Midbrain (tissue), 1 donor: ENCODE measurements around the gene BTBD1.

Experiments
- DNase-seq: peaks from one replicate; lab custom pipeline; 2025; lab: John Stamatoyannopoulos, UW

BTBD1 gene

DNA sequence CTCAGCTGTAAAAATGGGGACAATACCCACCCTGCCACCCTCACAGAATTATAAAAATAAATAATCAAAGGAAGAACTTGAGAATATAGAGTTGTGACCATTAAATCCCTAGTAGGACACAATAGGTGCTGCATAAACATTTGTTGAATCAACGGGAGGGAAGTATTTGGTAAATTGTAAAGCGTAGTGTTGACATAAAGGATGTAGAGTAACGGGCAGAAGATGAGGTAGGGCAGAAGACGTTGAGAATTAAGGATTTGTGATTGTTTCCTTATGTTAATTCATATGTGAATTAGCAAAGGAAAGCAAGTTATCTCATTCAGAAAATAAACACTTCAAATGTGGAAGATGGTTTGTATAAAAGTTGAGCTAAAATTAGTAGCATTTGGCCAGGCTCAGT lies 73.9 kb downstream of the BTBD1 start:
- DNase-seq: no peak

DNA sequence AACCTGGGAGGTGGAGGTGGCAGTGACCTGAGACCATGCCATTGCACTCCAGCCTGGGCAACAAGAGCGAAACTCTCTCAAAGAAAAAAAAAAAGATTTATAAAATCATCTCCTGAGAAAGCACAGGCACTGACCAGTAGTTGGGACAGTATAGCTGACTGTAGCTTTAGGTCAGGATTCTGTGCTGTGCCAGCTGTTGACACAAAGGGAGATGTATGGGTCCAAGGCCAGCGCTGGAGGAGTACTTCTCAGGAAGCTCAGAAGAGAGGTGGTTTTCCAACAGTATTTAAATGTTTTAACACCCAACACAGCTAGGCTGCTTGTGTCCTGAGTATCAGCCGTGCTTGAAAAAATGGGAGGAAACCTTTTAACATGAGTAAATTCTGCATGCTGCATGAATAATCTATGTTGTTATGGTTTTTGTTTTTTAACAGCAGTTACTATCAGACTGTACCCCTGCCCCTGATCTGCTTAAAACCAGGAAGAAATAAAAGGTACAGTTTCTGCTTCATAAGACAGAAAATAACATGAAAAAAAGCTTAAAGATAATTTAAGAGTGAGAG lies 74.5 kb downstream of the BTBD1 start:
- no peak for DNase-seq

DNA sequence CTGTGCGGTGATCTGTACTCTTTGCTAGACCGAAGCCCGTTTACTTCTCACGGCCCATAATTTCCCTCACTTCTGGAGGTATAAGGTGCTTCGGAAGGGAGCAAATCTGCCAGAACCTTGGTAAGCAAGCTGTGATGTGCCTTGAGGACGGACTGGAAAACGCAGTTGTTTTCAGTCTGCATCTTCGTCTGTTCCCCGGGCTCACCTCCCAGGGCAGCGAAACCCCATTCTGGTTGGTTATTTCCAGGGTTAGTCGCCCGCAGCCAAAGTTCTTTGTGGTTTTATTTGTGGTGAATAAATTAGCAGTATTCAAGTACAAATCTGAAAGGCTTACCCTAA lies 80.6 kb downstream of the BTBD1 start:
- no peak for DNase-seq

DNA sequence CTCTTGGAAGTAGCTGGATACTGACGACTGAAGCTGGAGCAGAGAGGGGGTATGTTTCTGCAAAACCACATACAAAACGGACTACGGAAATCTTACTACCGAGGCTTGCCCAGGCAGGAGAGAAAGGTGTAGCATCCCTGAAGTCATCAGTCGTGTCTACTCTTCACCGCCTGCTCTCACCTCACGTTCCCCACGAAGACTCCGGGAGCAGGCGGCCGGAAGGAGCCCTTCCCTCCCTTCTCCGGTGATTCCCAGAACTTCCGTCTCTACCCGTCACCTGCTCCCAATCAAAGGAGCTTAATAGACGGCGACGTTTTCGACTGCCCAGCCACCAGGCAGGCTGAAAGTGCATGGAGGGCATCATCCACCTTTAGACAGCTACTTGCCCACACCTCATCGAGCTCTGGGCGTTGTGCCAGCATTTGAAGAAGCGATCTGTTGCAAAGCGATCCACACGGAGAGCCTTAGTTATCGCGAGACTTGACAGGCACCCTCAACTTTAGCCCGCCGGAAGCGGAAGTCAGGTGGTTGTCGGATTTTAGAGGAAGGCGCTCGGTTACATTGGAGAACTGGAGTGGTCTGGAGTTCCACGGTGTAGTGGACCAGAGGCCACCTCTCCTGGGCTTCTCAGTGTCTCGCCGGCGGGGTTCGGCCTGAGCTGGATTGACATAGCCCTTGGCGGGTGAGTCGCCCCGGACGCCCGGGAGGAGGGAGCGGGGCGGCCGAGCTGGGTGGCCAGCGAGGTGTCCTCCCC lies 81.2 kb downstream of the BTBD1 start, which contains the start of gene RAMAC:
Gene RAMAC (plus strand): TSS at position 523 of the 754 bp plus-strand sequence. CDS start 2,809 bp downstream, outside the sequence.
- DNase-seq: peak; percentile 96

DNA sequence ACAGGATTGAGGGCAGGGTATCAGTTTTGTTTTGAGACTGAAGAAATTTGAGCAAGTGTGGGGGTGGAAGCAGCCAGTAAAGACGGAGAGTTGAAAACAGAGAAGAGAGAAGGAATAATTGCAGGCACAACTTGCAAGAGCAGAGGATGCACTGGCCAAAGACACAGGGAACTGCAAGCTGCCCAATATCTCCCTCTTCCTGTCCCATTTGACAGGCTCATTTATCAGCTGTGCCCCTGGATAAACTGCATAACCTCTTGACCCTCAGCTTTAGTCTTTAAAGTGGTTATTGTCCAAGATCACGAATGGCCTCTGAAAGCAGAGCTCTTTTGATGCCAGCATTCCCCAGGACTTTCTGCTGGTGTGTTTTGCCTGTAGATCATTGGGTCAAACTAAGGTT lies 86.1 kb downstream of the BTBD1 start:
- no peak for DNase-seq

DNA sequence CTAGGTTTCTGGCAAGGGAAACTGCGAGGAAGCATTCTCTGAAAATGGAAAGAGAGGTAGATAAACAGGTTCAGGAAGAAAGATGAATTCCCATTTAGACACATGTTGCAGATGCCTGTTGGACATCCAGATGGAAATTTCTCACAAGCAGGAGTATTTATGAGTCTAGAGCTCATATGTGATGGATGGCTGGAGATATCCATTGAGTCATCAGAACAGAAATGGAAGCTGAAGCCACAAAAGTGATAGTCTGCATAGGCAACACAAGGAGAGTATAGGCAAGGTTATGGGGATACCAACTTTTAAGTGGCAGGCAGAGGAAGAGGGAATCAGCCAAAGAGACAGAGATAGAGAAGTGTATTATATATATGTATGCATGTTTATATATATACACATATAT lies 87.3 kb downstream of the BTBD1 start:
- DNase-seq: no peak

DNA sequence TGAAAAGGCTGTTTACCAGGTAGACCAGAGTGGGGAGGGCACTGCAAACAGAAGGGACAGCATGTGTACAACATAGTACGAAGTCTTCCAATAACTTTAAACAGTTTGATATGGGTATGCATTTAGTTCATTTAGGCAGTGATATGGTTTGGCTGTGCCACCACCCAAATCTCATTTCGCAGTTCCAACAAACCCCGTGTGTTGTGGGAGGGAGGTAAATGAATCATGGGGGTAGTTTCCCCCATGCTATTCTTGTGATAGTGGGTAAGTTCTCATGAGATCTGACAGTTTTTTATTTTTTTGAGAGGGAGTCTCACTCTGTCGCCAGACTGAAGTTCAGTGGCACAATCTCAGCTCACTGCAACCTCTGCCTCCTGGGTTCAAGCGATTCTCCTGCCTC lies 88.6 kb downstream of the BTBD1 start:
- no peak for DNase-seq

DNA sequence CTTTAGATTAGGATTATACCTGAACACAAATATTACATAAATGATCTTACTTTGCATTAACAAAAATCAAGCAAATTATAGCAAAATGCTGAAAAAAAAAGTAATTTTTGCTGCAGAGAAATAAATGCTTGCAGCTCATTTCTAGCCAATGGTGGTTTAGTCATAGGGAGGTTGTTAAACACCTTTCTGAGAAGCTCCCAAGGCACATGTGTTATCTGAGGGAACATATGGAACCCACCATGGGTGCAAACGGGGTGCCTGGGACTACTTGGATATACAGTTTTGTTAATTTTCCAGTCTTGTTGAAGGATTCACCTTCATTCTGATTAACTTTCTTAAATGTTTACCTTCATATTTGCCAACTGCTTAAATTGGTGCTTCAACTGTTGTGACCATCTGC lies 90.0 kb downstream of the BTBD1 start:
- no peak for DNase-seq

DNA sequence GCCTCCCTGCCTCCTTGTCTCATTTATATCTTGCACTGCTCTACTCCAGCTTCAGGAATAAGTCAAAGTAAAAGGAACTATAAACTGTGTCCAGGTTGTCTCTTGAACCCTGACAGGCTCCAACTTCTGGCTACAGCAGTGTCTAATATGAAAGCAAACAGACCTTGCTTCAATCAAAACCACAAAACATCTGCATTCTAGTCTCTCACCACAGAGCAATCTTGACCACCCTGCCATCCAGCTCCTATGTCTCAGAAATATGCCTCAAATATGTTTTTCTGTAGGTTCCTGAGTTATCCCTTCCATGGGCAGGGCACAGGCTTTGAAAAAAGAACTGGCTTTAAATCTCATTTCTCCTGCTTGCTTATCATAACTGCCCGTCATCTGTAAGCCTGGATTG lies 94.1 kb downstream of the BTBD1 start:
- no peak for DNase-seq

DNA sequence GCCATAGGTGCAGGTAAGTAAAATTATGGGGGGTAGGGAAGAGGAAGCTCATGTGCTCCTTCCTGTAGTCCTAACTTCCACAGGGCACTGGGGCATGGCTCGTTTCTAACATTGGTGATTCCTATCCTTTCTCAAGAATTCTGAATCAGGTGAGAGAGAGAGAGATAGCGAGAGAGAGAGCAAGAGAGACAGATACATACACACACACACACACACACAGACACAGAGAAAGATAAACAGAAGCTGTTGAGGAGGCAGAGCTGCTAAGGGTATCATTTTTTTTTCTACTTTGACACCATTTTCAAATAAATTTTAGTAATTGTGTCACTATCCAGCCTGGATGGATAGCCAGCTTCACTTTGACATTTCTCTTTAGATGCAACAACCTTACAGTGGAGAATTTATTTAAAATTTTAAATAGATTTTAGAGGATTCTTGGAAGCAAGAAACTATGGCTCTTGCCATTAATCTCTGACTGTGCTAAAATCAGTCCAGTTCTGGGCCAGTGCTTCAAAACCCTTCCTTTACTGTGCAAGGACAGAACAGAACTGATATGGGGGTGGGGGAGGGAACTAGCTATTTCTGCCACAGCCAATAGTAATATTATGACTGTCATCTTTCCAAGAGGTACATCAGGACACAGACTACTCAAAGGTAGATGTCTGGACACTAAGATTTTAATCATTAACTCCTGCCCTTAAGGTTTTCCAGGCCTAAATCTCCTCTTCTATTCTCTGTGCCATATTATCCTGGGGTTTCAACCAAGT lies 95.7 kb downstream of the BTBD1 start:
- DNase-seq: no peak

DNA sequence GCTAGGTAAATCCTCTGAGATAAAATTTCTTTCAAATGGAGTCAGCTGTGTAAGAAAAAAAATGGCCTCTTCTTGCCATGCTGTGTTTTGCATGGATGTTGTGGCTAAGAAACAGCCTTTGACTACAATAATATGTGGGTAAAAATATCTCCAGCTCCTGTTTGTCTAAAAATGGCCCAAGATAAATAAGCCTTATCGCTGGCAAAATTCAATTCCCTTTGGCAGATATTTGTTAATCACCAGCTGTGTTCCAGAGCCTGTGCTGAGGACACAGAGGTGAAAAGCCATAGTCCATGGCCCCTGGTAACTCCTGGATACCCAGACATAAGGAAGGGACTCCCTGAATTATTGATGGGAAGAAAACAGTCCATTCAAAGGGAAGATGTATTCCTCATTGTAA lies 96.4 kb downstream of the BTBD1 start:
- no peak for DNase-seq

DNA sequence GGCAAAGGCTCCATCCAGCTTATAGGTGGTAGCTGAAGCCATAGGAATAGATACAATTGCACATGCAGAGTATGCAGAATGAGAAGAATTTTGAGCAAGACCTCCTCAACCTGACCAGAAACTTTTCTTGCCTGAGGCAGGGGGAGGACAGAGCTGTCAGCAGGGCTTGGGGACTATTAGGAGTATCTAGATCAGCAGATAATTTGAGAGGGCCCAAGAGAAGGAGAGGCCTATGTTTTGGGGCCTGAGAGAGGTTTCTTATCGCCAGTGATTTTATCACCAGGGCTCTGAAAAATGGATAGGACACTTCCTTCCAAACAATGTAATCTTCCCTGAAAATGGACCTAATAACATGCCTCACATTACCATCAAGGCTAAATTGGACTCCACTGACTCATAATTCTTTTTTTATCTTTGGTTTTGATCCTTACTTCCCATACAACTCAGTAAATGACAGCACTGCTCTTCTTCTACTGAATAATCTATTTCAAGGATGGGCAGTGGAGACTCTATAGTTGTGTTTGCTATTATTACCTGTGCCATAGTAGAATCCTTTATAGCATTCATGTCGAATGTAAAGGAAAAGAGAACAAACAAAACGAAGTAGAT lies 96.9 kb downstream of the BTBD1 start:
- no peak for DNase-seq

DNA sequence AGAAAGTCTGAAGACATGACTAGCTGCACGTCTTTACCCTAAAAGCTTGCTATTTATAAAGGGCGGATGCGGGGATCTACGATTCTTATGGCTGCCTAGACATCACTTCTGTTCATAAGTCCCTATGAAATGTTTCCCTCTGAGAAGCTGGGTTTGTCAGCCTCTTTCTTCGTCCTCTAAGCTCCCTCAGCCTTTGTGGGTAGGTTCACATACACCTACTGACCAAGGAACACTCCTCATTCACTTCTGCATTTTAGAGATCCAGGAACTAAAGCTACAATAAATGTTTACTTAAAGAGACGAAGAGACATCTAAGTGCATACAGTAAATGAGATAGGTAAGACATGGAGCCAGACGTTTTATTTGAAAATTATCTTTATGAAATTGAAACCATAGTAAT lies 97.7 kb downstream of the BTBD1 start:
- no peak for DNase-seq

DNA sequence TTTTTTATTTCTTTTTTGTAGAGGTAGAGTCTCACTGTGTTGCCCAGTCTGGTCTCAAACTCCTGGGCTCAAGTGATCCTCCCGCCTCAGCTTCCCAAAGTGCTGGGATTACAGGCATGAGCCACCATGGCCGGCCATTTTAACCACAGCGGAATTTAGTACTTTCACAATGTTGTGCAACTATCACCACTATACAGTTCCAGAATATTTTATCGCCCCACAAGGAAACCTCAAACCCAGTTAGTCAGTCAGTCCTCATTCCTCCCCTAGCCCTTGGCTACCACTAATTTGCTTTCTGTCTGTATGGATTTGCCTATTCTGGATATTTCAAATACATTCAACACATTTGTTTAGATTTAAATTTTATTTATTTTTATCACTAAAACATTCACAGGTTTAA lies 99.0 kb downstream of the BTBD1 start:
- no peak for DNase-seq

DNA sequence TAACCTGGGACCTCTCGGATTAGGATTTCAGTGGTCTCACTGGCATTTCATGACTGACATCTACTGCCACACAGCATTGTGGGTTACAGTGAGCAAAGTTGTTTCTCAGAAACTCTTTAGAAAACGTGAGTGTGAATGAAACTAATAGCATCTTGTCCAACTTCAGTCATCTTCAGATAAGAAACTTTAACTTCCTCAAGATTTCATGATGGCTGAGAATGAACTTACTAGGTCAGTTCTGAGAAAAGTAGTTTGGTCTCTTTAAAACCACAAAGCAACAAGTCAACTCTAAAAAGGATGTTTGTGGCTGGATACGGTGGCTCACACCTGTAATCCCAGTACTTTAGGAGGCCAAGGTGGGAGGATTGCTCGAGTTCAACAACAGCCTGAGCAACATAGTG lies 100.4 kb downstream of the BTBD1 start:
- no peak for DNase-seq
